ENCODE measurements around the gene CNTNAP5. TPM values are rescaled to one million over a fixed set of nuclear protein-coding genes. Genes with fewer than 3 reads are reported as not detected.

Gene CNTNAP5
- total RNA-seq, 1 donor from 2014 or later = not detected

GRCh38 chr2:124647245-124647644 is 622.2 kb downstream of the CNTNAP5 start:
- Histone ChIP-seq H3K27me3 (ENCODE audit: control insufficient read depth, insufficient read depth, low read length) (no peaks in the 10 kb centered on the region), H3K4me3 (ENCODE audit: low read depth, low read length) (no peak overlapping the region), H3K36me3 (ENCODE audit: control insufficient read depth, insufficient read depth, low read length) (no peaks in the 10 kb centered on the region)
- DNase-seq (ENCODE audit: low read depth) = no peak
- no peak for TF ChIP-seq CTCF (IDR thresholded peaks at IDR 0.05; ENCODE audit: insufficient read depth, low read length, severe bottlenecking)
- FAIRE-seq = no peak

GRCh38 chr2:124647663-124648062 is 622.6 kb downstream of the CNTNAP5 start:
- Histone ChIP-seq H3K4me3 (ENCODE audit: low read depth, low read length) (no peak overlapping the region), H3K36me3 (ENCODE audit: control insufficient read depth, insufficient read depth, low read length) (no peaks in the 10 kb centered on the region), H3K27me3 (ENCODE audit: control insufficient read depth, insufficient read depth, low read length) (no peaks in the 10 kb centered on the region)
- no peak for DNase-seq (ENCODE audit: low read depth)
- TF ChIP-seq CTCF (IDR thresholded peaks at IDR 0.05; ENCODE audit: insufficient read depth, low read length, severe bottlenecking) = no peak
- FAIRE-seq = no peak

GRCh38 chr2:124649001-124649400 is 623.9 kb downstream of the CNTNAP5 start:
- H3K4me3 ChIP-seq (ENCODE audit: low read depth, low read length) = no peak overlapping the region
- no peaks in the 10 kb centered on the region for H3K36me3 ChIP-seq (ENCODE audit: control insufficient read depth, insufficient read depth, low read length)
- DNase-seq (ENCODE audit: low read depth) = no peak
- TF ChIP-seq CTCF (IDR thresholded peaks at IDR 0.05; ENCODE audit: insufficient read depth, low read length, severe bottlenecking) = no peak
- no peak for FAIRE-seq
- H3K27me3 ChIP-seq (ENCODE audit: control insufficient read depth, insufficient read depth, low read length) = no peaks in the 10 kb centered on the region

- H3K4me3 ChIP-seq (ENCODE audit: low read depth, low read length) = no peak overlapping the region
- DNase-seq (ENCODE audit: low read depth) (no peak), FAIRE-seq (no peak)
- no peaks in the 10 kb centered on the region for H3K36me3 ChIP-seq (ENCODE audit: control insufficient read depth, insufficient read depth, low read length)
- no peak for TF ChIP-seq CTCF (IDR thresholded peaks at IDR 0.05; ENCODE audit: insufficient read depth, low read length, severe bottlenecking)
- no peaks in the 10 kb centered on the region for H3K27me3 ChIP-seq (ENCODE audit: control insufficient read depth, insufficient read depth, low read length)
These were observed 627.0 kb downstream of the CNTNAP5 start for GRCh38 chr2:124652099-124652498.

GRCh38 chr2:124658373-124658772 is 633.3 kb downstream of the CNTNAP5 start:
- no peak for TF ChIP-seq CTCF (IDR thresholded peaks at IDR 0.05; ENCODE audit: insufficient read depth, low read length, severe bottlenecking)
- Histone ChIP-seq H3K36me3 (ENCODE audit: control insufficient read depth, insufficient read depth, low read length) (no peaks in the 10 kb centered on the region), H3K27me3 (ENCODE audit: control insufficient read depth, insufficient read depth, low read length) (no peaks in the 10 kb centered on the region), H3K4me3 (ENCODE audit: low read depth, low read length) (no peak overlapping the region)
- DNase-seq (ENCODE audit: low read depth) (no peak), FAIRE-seq (no peak)

- Histone ChIP-seq H3K27me3 (ENCODE audit: control insufficient read depth, insufficient read depth, low read length) (no peaks in the 10 kb centered on the region), H3K36me3 (ENCODE audit: control insufficient read depth, insufficient read depth, low read length) (no peaks in the 10 kb centered on the region), H3K4me3 (ENCODE audit: low read depth, low read length) (no peak overlapping the region)
- no peak for DNase-seq (ENCODE audit: low read depth)
- no peak for FAIRE-seq
- no peak for TF ChIP-seq CTCF (IDR thresholded peaks at IDR 0.05; ENCODE audit: insufficient read depth, low read length, severe bottlenecking)
These were observed 636.5 kb downstream of the CNTNAP5 start for GRCh38 chr2:124661558-124661957.

Data from bronchial epithelial cell (primary cell).